PC-3 (cell line): ENCODE measurements around the gene INSIG1. TPM values are rescaled to one million over a fixed set of nuclear protein-coding genes. Genes with fewer than 3 reads are reported as not detected.

ENCODE experiments used
- ATAC-seq: fragments of 200-7000 bp; cut with Tn5 transposase; 2 replicates; pipeline ENCODE4 v1.9.1; 2020; ENCODE audit warnings: mild to moderate bottlenecking, moderate library complexity
- BruUV-seq: library from RNA; stranded (reverse); fragments of 400-500 nt; replicated peaks from 2 replicates; lab custom pipeline; 2021; lab: Mats Ljungman, UMichigan
- CTCF ChIA-PET: fragments of 300-600 bp; sonication (Branson Sonifier 250); formaldehyde crosslinking; loops from one replicate; lab custom pipeline; 2022; ENCODE audit warnings: antibody characterized with exemption; lab: Charles Lee
- POLR2A ChIA-PET: fragments of 300-600 bp; sonication (Branson Sonifier 250); formaldehyde crosslinking; loops from one replicate; lab custom pipeline; 2022; ENCODE audit warnings: antibody characterized with exemption; ENCODE audit not compliant: unreplicated experiment; lab: Charles Lee
- DNase-seq: peaks from one replicate; pipeline ENCODE4 v3.0.0-alpha.2; 2015
- H2AFZ ChIP-seq: fragments of 300-600 bp; sonication (generic); 2 replicates; pipeline ENCODE4 v1.6.0; 2016; ENCODE audit warnings: antibody characterized with exemption, low read length
- H3F3A ChIP-seq: fragments of 300-600 bp; sonication (generic); one replicate; pipeline ENCODE4 v1.6.0; 2017; ENCODE audit warnings: antibody characterized with exemption, low read length, control low read depth, mild to moderate bottlenecking; ENCODE audit not compliant: unreplicated experiment
- H3K27ac ChIP-seq: fragments of 300-600 bp; sonication (generic); 2 replicates; pipeline ENCODE4 v1.5.1; 2016; ENCODE audit warnings: mild to moderate bottlenecking, low read length
- H3K27me3 ChIP-seq: fragments of 300-600 bp; sonication (generic); 2 replicates; pipeline ENCODE4 v1.6.1; 2016; ENCODE audit warnings: low read length, mixed read lengths
- H3K36me3 ChIP-seq: fragments of 300-600 bp; sonication (generic); 2 replicates; pipeline ENCODE4 v1.6.1; 2016; ENCODE audit warnings: low read depth, mixed run types, low read length, mixed read lengths
- H3K4me1 ChIP-seq: fragments of 300-600 bp; sonication (generic); 2 replicates; pipeline ENCODE4 v1.5.1; 2016; ENCODE audit warnings: low read length; ENCODE audit not compliant: insufficient read depth
- H3K4me2 ChIP-seq: fragments of 300-600 bp; sonication (generic); 2 replicates; pipeline ENCODE4 v1.6.0; 2016; ENCODE audit warnings: low read length
- H3K4me3 ChIP-seq: fragments of 300-600 bp; sonication (generic); 2 replicates; pipeline ENCODE4 v1.5.1; 2016; ENCODE audit warnings: mild to moderate bottlenecking, low read length, mixed read lengths
- H3K79me2 ChIP-seq: fragments of 300-600 bp; sonication (generic); 2 replicates; pipeline ENCODE4 v1.6.1; 2017; ENCODE audit warnings: low read length, mixed read lengths
- H3K9ac ChIP-seq: fragments of 300-600 bp; sonication (generic); 2 replicates; pipeline ENCODE4 v1.6.0; 2016; ENCODE audit warnings: mild to moderate bottlenecking, low read length
- H3K9me2 ChIP-seq: fragments of 300-600 bp; sonication (generic); replicated peaks from 2 replicates; pipeline ENCODE4 v1.6.1; 2016; ENCODE audit warnings: mixed run types, low read length, mixed read lengths
- H3K9me3 ChIP-seq: fragments of 300-600 bp; sonication (generic); 2 replicates; pipeline ENCODE4 v1.6.1; 2016; ENCODE audit warnings: low read length, mixed read lengths
- H4K20me1 ChIP-seq: fragments of 300-600 bp; sonication (generic); 2 replicates; pipeline ENCODE4 v1.6.1; 2016; ENCODE audit warnings: low read length, mixed read lengths
- EZH2 ChIP-seq: fragments of 300-600 bp; sonication (generic); IDR thresholded peaks from one replicate; pipeline ENCODE4 v1.6.1; 2017; ENCODE audit warnings: antibody characterized with exemption, mild to moderate bottlenecking, low read length; ENCODE audit not compliant: unreplicated experiment
- EZH2phosphoT487 ChIP-seq: fragments of 300-600 bp; sonication (generic); IDR thresholded peaks from 2 replicates; pipeline ENCODE4 v1.6.1; 2018; ENCODE audit warnings: mild to moderate bottlenecking, antibody characterized with exemption, low read length, borderline replicate concordance
- intact Hi-C: fragments of 100-400 bp; cut with micrococcal nuclease; formaldehyde crosslinking; loops from 2 replicates; pipeline ENCODE4 v1.9.0; 2023
- total RNA-seq: library from RNA; depleted of rRNA; stranded (reverse); fragments of >200 nt; gene quantifications from 2 replicates; pipeline ENCODE4 v1.2.3, GENCODE V29; 2014
- TF ChIP-seq, protein P1 (sequence below): fragments of 300-600 bp; sonication (generic); conservative IDR thresholded peaks from 2 replicates; pipeline ENCODE4 v1.5.1; 2017; ENCODE audit warnings: antibody characterized with exemption, low read depth, mild to moderate bottlenecking, low read length

INSIG1 gene
- total RNA-seq, 1 experiment from 2014 or later = 83.3 TPM

DNA sequence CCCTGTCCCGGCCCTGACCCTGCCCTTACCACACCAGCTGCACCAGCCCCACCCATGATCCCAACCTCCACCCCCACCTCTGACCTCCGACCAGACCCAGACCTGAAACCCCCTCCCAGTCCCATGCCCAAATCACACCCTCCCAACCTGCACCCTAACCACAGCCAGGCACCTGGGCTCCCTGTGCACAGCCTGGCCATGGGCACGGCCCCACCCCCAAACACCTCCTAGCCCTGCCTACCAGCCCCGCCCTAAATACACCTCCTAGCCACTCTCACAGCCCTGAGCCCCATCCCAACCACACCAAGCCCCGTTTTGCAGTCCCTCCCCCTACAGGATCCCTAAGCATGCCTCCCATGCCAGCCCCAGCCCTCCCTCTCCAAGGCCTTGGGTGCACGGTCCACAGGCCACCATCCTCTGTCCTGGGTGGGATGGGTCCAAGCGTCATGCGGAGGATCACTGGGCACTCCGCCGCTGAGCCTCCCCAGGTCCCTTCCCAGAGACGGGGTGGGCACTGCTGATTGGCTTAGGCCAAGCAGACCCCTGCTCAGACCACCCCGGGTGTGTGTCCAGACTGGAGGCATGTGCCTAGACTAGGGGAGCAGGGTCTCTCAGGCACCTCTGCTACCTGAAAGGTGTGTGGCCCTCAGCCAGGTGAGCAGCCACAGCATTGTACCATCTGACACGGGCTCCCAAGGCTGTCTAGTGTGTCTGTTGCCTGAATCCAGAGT is 30.1 kb downstream of the INSIG1 start:
- POLR2A ChIA-PET = no interaction called here

DNA sequence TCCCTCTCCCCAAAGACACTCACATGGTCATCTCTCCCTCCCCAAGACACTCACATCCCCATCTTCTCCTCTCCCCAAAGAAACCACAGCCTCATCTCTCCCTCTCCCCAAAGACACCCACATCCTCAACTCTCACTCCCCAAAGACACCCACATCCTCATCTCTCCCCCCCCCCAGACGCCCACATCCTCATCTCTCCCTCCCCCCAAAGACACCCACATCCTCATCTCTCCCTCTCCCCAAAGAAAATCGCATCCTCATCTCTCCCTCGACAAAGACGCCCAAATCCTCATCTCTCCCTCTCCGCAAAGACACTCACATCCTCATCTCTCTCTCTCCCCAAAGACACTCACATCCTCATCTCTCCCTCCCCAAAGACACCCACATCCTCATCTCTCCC is 31.5 kb downstream of the INSIG1 start:
- H3K4me1 ChIP-seq = no peaks in the 10 kb centered on the region
- BruUV-seq = no TSS peak
- no peak for ATAC-seq
- H3K27me3 ChIP-seq = peaks cover 6% of the 10 kb centered on the region; the same call in 1 of the 2 replicates
- H3F3A ChIP-seq = no peaks in the 10 kb centered on the region
- no peak overlapping the region for H3K4me3 ChIP-seq
- ChIA-PET POLR2A (no interaction called here), CTCF (no interaction called here)
- no peaks in the 10 kb centered on the region for H3K9me3 ChIP-seq
- H3K9me2 ChIP-seq = no peaks in the 10 kb centered on the region
- H4K20me1 ChIP-seq = no peaks in the 10 kb centered on the region
- no peak overlapping the region for H2AFZ ChIP-seq
- no peak overlapping the region for H3K9ac ChIP-seq
- no peak overlapping the region for H3K4me2 ChIP-seq
- no peak for DNase-seq
- no peak overlapping the region for H3K27ac ChIP-seq
- TF ChIP-seq EZH2 = no peak
- TF ChIP-seq EZH2phosphoT487 = no peak
- TF ChIP-seq, protein P1, sequence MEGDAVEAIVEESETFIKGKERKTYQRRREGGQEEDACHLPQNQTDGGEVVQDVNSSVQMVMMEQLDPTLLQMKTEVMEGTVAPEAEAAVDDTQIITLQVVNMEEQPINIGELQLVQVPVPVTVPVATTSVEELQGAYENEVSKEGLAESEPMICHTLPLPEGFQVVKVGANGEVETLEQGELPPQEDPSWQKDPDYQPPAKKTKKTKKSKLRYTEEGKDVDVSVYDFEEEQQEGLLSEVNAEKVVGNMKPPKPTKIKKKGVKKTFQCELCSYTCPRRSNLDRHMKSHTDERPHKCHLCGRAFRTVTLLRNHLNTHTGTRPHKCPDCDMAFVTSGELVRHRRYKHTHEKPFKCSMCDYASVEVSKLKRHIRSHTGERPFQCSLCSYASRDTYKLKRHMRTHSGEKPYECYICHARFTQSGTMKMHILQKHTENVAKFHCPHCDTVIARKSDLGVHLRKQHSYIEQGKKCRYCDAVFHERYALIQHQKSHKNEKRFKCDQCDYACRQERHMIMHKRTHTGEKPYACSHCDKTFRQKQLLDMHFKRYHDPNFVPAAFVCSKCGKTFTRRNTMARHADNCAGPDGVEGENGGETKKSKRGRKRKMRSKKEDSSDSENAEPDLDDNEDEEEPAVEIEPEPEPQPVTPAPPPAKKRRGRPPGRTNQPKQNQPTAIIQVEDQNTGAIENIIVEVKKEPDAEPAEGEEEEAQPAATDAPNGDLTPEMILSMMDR = no peak
- no peaks in the 10 kb centered on the region for H3K36me3 ChIP-seq
- no peaks in the 10 kb centered on the region for H3K79me2 ChIP-seq
- intact Hi-C loops = no loop called here

More for the DNA sequence above, 30.1 kb downstream of the INSIG1 start:
- Histone ChIP-seq H3K4me1 (no peaks in the 10 kb centered on the region), H3K36me3 (no peaks in the 10 kb centered on the region), H3K9me3 (no peaks in the 10 kb centered on the region), H3K9me2 (no peaks in the 10 kb centered on the region), H3K4me3 (no peak overlapping the region), H2AFZ (no peak overlapping the region), H4K20me1 (no peaks in the 10 kb centered on the region), H3K27ac (no peak overlapping the region), H3K4me2 (no peak overlapping the region), H3K9ac (no peak overlapping the region), H3F3A (no peaks in the 10 kb centered on the region), H3K79me2 (no peaks in the 10 kb centered on the region), H3K27me3 (peaks cover 6% of the 10 kb centered on the region; the same call in 1 of the 2 replicates)
- DNase-seq (no peak), ATAC-seq (no peak)
- CTCF ChIA-PET = no interaction called here
- BruUV-seq = no TSS peak
- TF ChIP-seq EZH2phosphoT487 = no peak
- TF ChIP-seq, protein P1 = no peak
- TF ChIP-seq EZH2 = no peak
- intact Hi-C loops = no loop called here

DNA sequence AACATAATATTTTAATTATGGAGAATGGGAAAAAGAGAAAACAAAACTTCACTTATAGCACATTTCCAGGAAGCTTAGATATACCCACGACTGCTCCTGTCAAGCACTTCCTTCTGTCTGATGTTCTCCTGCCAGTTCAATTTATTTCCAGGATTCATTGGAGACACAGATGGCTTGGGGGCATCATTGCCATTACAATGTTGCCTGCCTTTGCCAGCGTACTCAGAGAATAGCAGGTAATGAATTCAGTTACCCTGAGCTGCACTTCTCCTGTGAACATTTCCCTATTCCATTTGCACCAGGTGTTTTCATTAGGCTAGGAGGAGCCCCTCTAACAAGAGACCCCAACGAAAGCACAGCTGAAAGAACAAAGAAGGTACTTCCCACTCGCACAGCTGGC is 33.7 kb downstream of the INSIG1 start:
- no peak overlapping the region for H3K4me2 ChIP-seq
- ATAC-seq (no peak), DNase-seq (no peak)
- H3K27ac ChIP-seq = no peak overlapping the region
- H3K9me3 ChIP-seq = no peaks in the 10 kb centered on the region
- BruUV-seq = no TSS peak
- peaks cover 8% of the 10 kb centered on the region for H3K27me3 ChIP-seq
- no peaks in the 10 kb centered on the region for H3K9me2 ChIP-seq
- no peak overlapping the region for H3K9ac ChIP-seq
- no peaks in the 10 kb centered on the region for H3F3A ChIP-seq
- H3K36me3 ChIP-seq = no peaks in the 10 kb centered on the region
- no peak for TF ChIP-seq EZH2
- TF ChIP-seq, protein P1 = no peak
- TF ChIP-seq EZH2phosphoT487 = no peak
- H2AFZ ChIP-seq = no peak overlapping the region
- no peak overlapping the region for H3K4me3 ChIP-seq
- no peaks in the 10 kb centered on the region for H3K4me1 ChIP-seq
- intact Hi-C loops = no loop called here
- CTCF ChIA-PET = no interaction called here
- POLR2A ChIA-PET = no interaction called here
- H3K79me2 ChIP-seq = no peaks in the 10 kb centered on the region
- H4K20me1 ChIP-seq = no peaks in the 10 kb centered on the region
